GM18861 (cell line): ENCODE measurements around the gene KCNAB1.
"Not testable (repeated sequence)": the region's sequence is repeated elsewhere in the genome, so short reads cannot be mapped to it uniquely, and the experiment has no call there.

Experiments
- ATAC-seq: cut with Tn5 transposase; IDR thresholded peaks from one replicate; pipeline ENCODE4 v1.9.1; 2021; ENCODE audit not compliant: unreplicated experiment

KCNAB1 gene

DNA sequence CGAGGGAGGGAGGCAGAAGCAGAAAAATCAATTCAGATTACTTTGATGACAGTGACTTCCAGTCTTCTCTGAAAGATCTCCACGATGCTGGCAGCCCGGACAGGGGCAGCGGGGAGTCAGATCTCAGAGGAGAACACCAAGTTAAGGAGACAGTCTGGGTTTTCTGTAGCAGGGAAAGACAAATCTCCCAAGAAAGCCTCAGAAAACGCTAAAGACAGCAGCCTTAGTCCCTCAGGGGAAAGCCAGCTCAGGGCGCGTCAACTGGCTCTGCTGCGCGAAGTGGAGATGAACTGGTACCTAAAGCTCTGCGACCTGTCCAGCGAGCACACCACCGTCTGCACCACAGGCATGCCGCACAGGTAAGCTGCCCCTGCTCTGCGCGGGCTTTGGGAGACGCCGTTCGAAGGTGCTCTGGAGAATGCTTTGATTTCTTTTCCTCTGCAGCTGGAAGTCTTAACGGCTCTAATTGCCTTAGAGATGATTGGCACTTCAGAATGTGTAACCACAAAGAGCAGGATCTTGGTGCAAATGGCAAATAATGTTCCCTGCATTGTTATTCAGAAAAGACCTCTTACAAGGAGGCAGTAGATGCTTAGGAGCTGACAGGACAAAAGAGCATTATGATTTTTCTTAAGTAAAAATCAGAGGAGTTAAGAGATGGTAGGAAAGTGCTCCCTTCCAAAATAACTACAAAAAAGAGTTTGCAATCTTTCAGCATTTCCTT, at the start of gene KCNAB1:
TSS of gene KCNAB1 (plus strand) at position 51 of the 724 bp plus-strand sequence.
- no peak for ATAC-seq

DNA sequence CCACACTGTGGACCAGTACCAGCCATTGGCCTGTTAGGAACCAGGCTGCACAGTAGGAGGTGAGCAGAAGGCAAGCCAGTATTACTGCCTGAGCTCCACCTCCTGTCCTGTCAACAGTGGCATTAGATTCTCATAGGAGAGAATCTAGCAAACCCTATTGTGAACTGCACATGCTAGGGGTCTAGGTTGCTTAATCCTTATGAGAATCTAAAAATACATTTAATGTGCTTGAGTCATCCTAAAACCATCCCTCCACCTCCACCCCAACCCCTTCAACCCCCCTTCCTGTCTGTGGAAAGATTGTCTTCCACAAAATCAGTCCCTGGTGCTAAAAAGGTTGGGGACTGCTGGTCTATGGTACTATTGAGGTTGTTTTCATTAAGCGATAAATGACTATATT, 49.3 kb upstream of the KCNAB1 start:
- ATAC-seq: no peak

GRCh38 chr3:156072950-156073657, 47.3 kb upstream of the KCNAB1 start:
- not testable (repeated sequence) for ATAC-seq

DNA sequence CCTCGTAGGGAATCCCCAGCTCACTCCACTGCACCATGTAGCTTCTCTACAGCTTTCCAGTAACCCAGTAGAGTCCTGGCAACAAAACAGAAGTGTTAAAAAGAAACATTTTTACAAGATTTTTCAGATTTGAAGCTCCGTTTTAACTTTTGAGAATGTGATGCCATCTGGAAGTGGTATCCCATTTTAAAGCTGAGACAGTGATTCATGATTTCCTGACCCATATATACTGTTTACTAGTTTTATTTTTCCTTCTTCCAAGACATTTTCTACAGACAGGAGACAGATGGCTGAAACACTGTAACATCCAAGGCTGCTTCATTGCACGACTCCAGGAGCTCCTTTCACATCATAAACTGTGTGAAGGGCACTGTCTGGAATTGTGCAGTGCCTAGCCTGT, 30.3 kb upstream of the KCNAB1 start:
- no peak for ATAC-seq

GRCh38 chr3:156093964-156094363, 26.4 kb upstream of the KCNAB1 start:
- no peak for ATAC-seq

DNA sequence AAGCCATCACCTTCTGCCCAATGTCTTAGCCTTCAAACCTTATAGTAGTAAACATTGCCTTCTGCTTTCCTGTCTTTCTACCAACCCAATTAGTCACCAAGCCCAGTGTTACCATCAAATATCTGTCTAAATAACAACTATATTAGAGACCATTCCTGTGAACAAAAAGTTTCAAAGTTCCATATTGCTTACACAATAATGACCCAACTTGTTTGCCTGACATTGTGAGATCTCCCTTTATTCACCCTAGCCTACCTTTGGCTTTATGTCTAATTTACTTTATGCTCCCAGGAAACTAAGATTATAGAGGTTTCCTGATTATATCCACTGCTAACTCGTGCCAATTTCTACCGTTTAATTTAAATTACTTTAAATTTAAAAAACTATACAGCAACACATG, 26.0 kb upstream of the KCNAB1 start:
- ATAC-seq: no peak

GRCh38 chr3:156095652-156096051, 24.7 kb upstream of the KCNAB1 start:
- not testable (repeated sequence) for ATAC-seq

DNA sequence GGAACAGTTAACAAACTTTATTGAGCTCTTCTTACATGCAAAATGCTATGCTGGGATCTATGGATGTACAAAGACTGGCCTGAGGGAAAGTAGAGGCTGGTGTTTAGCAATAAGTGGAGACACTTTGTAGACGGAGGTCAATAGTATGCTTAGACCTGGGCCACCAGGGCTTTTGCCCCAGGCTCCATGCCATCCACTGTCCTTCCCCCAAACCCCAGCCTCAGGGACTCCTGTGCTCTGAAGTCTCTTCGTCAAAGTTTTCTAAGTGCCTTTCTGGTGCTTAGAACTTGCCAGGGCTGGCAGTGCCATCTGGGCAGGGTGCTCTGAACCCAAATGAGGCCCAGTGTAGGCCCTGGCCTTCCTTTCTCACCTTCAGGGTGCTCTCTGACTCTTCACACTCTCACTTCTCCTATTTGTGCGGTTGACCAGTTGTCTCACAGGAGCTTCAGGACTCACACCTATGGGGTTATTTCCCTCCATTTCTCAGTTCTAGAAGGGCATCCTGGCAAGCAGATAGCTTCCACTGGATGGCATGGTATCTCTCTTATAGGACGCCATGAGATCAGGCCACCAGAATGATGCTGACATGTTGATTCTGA, 21.8 kb upstream of the KCNAB1 start:
- ATAC-seq: no peak

DNA sequence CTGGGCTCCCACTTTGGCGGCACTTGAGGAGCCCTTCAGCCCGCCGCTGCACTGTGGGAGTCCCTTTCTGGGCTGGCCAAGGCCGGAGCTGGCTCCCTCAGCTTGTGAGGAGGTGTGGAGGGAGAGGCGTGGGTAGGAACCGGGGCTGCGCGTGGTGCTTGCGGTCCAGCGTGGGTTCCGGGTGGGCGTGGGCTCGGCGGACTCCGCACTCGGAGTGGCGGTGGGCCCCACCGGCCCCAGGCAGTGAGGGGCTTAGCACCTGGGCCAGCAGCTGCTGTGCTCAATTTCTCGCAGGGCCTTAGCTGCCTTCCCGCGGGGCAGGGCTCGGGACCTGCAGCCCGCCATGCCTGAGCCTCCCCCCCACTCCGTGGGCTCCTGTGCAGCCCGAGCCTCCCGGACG, 21.0 kb upstream of the KCNAB1 start:
- not testable (repeated sequence) for ATAC-seq

GRCh38 chr3:156099984-156100383, 20.4 kb upstream of the KCNAB1 start:
- not testable (repeated sequence) for ATAC-seq

- no peak for ATAC-seq
Observed at GRCh38 chr3:156102267-156102931, 18.0 kb upstream of the KCNAB1 start.

GRCh38 chr3:156106721-156107373, 13.5 kb upstream of the KCNAB1 start:
- no peak for ATAC-seq

DNA sequence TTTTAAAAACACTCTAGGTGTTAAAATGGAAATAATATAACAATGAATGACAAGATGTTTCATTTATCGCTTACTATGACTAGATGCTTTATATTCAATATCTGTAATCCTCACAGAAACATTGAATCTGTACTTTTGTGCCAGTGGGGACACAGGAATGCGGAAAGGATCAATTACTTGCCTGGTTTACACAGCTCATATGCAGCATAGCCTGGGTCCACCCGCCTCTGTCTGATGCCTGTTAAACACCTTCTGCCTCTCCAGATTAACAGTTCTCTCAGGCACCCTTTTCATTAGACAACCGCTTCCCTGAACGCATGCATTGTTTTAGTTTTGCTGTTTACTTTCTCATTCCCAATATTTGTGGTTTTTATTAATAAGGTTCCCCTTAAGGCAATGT, 12.9 kb upstream of the KCNAB1 start:
- ATAC-seq: no peak

GRCh38 chr3:156108616-156109015, 11.8 kb upstream of the KCNAB1 start:
- ATAC-seq: no peak

GRCh38 chr3:156109989-156110388, 10.4 kb upstream of the KCNAB1 start:
- ATAC-seq: no peak

DNA sequence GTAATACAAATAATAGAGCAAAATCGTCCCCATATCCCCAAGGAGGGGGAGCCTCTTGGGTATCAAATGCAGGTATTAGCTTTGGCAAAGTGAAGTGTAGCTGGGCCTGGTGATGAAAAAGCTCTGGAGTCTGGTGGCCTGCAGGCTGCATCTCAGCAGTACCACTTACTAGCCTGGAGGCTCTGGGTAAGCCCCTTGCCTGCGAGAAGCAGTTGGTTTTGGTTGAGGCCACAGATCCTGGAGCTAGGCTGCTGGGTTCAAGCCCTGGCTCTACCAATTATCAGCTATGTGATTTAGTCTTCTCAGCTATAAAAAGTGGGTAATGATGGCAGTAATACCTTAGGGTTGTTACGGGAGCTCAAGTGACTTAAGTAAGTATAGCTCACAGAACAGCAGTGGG, 6.1 kb downstream of the KCNAB1 start:
- no peak for ATAC-seq

GRCh38 chr3:156131241-156131640, 10.9 kb downstream of the KCNAB1 start:
- no peak for ATAC-seq

GRCh38 chr3:156131799-156132198, 11.4 kb downstream of the KCNAB1 start:
- ATAC-seq: no peak

DNA sequence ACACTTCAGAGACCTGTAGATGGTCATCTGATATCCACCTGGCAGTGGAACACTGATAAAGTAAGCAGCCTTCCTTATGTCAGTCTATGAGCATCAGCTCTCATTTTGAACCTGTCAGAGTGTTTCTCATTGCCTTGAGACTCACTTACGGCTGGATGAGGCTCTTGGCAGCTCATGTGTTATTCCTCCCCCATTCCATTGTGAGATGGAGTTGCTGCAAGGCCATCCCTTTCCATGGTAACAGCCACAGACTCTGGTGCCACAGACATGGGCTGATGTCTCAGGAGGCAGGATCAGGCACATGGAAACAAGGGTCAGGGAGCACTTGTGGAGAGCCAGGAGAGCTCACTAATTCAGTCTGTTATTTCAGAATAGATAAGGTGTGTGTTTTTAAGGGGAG, 11.9 kb downstream of the KCNAB1 start:
- ATAC-seq: no peak

- ATAC-seq: no peak
Observed at GRCh38 chr3:156133076-156133475, 12.7 kb downstream of the KCNAB1 start.
